GM21737 (cell line): ENCODE measurements around the gene EML3.

Experiments used
- ATAC-seq: cut with Tn5 transposase; IDR thresholded peaks from one replicate; pipeline ENCODE4 v1.9.1; 2021; ENCODE audit warnings: mild to moderate bottlenecking, moderate library complexity; ENCODE audit not compliant: unreplicated experiment

The EML3 gene

GRCh38 chr11:62553839-62554361, 58.7 kb downstream of the EML3 start:
- no peak for ATAC-seq

- ATAC-seq: no peak
Measured at GRCh38 chr11:62553080-62553838, 59.3 kb downstream of the EML3 start.

- no peak for ATAC-seq
Measured at GRCh38 chr11:62552485-62553079, 60.0 kb downstream of the EML3 start.
